Measurements from ENCODE around the gene STAP2.

Gene STAP2

DNA sequence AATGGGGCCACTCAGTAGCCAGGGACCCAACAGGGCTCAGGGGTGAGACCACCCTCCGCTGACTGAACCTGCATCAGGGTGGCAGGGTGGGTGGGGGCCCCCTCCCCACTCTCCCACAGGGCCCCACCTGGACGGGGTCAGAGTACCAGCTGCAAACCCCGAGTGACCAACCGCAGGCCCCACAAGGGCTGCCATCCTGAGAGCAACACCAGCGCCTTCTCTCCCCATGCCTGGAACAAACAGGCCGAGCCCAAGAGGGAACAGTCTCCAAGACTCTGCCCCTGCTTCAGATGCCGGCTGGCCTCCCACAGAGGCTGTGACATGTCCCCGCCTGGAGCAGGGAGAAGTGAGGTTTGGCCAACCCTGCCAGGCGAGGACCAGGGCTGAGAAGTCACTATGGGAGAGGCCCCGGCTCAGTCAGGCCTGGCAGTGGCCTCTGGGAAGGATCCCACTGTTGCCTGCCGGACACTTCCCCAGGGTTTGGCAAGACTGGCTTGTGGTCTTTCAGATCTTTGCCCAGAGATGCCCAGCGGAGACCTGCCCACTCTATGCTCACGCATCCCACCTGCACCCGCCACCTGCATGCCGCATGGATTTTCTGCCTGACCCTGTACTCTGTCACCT, 31.9 kb upstream of the STAP2 start:
- no peak for DNase-seq

DNA sequence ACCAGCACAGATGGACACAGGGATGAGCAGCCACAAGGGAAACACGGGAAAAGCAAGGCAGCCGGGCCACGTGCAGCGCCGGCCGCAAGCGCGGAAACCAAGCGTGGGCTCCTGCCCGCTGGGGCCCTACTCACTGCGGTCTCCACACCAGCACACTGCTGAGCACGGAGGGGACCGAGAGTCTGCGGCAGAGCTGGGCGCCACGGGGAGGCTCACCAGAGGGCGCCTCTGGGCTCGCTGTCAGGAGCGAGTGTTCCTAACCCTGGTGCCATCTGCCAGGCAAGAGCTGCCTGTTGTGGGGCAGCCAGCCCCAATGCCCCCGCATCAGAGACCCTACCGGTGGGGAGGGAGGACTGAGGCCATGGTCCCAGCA, 31.2 kb upstream of the STAP2 start:
- no peak for DNase-seq

DNA sequence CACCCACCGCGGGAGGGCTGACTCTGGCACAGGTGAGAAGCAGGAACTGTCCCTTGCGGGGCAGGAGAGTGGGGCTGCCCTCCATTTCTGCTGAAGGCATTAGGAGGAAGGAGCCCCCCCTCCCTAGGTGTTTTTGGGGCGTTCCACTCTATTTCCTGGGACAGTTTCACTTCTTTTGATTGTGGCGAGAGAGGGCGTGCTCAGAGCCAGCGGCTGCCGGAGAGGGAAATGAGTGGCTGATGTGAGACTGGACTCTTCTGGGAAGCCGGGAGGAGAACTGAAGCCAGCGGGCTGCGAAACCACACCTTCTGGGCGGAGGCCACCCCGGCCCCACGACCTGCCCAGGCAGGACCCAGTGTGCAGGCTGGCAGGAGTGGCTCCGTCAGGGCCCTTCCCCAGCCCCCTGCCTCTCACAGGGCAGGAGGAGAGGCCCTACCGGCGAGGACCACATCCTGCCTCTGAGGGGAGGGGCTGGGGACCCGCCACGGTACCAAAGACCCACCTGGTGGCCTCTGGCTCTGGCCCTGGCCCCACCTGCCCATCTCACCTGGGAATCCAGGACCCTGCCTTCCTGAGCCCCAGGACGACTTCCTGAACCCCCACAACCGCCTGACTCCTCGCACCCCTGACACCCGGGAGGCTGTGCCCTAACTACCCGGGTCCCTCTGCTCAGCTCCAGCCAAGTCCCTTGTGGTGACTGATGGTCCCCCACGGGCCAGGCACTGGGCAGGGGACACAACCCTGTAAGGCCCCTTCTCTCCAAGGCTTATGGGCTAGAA, 30.7 kb upstream of the STAP2 start:
- no peak for DNase-seq

DNA sequence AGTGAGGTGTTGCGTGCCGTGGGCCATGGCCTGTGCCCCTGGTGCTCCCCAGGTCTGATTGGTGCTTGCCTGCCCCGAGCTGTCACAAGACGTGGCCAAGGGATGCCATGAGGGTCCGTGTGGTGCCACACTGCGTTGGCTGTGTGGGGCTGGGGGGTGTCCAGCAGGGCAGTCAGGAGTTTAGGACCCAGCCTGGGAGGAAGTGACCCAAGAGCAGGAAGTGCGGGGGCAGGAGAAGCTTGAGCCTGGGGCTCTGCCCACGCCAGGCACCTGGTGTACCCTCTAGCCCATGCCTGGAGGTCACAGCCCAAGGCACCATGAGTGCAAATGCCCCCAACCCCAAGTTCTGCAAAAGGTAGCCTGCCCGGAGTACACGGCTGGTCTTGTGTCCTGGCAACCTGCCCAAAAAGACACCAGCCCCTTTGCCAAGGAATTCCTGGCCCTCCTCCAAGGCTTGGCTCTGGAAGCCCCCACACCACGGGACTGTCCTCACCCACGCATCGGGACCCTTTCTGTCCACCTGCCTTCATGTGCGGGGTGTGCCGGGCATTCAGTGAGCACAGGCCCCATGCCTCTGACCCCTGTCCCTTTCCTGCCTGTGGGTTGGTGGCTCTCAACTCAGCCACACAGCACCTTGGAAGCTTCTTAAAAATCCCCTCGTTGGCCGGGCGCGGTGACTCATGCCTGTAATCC, 29.6 kb upstream of the STAP2 start:
- DNase-seq, result no peak

DNA sequence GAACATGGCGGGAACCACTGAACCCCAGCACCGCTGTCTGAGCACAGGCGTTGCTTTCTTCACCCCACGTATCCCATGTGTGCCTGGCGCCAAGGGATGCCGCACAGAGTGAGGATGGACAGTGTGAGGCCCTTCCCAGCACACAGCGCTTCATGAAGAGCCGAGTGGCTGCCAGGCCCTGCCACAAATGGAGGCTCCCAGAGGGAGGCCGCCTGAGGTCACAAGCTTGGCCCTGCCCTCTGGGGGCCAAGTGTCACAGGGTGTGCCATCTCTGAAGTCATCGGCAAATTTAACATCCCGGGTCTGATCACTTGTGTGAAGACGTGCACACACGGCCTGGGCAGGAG, 29.1 kb upstream of the STAP2 start:
- no peak for DNase-seq

DNA sequence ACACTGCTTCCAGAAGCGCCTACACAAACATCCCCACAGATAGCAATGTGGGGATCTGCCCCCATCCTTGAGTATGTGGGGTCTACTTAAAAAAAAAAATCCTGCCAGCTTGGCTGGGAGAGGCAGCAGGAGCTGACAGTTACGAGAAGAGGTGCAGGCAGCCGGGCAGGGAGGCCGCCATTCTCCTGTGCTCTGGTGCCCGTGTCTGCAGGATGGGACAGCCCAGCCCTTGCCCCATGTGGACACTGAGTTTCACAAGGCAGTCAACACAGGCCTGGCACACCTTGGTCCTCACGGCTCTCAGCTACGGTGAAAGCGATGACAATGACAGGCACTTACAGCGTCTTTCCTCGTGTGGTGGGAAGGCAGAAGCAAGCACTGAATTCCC, 28.7 kb upstream of the STAP2 start:
- no peak for DNase-seq

DNA sequence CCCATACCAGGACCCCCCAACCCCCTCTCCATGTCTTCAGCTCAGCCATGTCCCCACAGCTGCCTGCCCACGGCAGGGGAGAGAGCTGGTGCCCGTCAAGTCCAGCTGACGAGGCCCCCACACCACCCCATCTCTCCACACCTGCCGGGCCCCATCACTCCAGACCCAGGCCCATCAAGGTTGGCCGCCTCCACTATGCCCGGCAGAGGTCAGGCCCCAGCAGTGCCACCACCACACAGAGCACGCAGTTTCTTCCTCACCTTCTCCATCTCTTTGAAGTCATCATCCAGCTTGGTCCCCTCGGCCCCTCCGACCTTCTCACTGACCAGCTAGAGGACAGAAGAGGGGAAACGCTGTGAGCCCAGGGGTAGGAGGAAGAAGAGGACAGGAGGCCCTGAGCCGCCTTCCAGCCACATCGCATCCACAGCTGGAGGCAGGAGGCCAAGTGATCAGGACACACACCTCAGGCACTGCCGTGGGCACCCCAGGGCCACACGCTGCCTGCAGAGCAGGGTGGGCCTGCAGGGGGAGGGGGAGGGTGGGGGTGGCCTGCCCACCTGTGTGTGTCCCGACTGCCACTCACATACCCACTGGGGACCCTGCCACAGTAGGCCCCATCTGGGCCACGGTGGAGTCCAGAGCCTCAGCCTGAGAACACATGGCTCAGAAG, 28.2 kb upstream of the STAP2 start:
- DNase-seq, result no peak

DNA sequence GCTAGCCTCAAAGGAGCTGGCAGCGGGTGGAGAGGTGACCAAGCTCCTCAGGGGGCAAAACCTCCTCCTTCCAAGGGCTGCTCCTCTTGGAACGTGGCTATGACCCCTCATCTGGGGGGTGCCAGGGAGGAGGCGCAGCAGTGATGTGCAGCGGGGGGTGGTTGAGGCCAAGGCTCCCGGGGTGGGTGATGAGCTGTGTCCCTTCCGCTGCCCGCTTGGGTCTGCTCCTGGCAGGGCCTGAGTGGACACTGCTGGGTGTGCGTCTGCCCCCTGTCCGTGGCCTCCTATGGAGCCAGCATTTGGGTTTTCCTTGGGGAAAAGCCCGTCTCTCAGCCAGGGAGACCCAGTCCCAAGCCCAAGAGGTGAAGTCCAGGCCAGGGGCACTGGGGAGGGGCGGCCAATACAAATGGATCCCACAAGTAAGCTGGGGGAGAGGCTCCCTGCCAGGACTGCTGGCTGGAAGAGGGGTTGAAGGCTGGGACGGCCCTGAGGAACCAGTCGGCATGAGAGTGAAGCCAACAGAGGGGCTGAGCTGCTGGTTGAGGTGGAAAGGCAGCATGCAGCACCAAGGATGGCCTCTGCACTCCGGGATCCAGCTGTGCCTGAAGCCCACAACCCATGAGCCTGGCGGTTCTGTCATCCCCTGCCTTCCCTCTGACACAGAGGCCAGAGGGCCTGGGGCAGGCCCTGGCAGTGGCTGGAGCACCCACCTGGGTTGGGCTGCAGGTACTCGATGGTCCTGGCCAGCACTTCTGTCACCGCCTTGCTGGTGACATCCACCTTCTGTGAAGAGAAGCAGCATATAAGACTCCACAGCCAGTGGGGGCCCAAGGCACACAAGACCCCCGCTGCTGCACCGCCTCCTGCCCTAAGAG, 27.4 kb upstream of the STAP2 start:
- no peak for DNase-seq

DNA sequence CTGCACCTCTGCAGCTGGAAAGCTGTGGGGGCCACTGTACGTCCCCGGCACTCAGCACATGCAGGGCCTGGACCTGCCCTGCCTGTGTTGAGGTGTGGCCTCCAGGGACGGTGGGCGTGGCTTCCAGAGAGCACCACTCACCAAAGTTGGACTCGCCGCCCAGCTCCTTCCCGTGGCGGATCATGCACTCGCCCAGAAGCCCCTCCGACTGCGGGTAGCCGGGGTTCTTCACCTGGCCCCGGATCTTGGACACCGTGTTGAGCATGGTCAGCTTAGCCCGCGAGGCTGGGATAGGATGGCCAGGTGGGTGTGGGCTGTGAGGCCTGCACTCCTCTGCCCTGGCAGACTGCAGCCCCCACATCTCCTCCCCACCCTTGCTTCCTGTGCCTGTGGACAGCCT, 26.7 kb upstream of the STAP2 start:
- DNase-seq, result no peak

DNA sequence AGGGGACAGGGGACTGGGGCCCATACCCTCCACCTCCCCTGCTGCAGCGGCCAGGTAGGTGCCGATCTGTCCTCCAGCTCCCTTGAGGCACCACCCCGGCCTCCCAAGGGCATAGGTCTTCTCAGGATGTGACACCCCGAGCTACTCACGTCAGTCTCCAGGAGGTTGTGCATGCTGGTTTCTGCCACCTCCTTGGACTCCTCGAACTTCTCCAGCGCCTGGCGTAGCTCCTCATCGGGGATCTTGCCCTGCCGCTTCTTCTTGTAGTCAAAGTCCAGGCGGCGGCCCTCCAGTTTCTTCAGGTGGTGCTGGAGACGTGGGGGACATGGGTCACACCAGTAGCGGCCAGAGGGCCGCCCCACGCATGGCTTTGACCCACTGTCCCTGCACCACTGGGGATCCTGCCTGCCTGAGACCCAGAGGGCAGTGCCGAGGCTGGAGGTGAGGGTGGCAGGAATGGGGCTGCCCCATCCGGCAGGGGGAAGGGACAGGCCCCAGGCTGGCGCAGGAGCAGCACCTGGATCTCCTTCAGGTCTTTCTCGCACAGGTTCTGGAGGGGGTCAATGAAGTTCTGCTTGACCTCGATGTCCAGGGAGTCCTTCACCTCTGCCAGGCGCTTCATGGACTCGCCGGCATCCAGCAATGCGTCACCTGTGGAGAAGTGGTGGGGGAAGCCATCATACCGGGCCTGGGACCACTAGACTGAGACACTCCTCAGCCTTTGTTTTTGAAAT, 25.1 kb upstream of the STAP2 start:
- DNase-seq, result no peak

DNA sequence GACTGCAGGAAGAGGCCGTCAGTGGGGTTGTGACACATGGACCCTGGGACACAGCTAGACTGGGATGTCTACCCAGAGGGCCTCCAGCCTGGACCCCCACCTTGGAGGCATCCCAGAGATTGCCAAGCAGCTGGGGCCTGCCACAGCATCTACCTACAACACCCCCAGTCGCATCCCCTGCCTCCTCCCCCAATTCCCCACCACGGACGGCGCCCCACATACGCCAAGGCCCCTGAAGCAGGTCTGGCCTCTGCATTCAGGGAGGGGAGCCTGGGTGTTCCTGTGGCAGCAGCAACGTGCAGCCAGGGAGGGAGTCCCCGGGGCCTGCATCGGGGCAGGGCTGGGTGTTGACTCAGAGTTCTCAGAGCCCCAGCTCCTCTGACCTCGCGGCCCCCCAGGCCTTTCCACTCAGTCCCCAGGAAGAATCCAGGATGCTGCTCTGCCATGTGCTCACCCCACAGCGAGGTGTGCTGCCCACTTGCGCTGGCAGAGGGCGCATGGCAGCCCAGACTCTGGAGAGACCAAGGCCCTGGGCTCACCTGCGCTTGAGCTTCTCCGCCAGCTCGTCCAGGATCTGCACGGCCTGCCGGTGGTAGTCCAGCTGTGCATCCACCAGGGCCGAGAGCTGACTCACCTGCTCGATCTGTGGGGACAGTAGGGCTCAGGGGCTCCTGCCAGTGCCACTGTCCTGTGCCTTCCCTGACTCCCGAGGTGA, 24.4 kb upstream of the STAP2 start:
- DNase-seq, result no peak

DNA sequence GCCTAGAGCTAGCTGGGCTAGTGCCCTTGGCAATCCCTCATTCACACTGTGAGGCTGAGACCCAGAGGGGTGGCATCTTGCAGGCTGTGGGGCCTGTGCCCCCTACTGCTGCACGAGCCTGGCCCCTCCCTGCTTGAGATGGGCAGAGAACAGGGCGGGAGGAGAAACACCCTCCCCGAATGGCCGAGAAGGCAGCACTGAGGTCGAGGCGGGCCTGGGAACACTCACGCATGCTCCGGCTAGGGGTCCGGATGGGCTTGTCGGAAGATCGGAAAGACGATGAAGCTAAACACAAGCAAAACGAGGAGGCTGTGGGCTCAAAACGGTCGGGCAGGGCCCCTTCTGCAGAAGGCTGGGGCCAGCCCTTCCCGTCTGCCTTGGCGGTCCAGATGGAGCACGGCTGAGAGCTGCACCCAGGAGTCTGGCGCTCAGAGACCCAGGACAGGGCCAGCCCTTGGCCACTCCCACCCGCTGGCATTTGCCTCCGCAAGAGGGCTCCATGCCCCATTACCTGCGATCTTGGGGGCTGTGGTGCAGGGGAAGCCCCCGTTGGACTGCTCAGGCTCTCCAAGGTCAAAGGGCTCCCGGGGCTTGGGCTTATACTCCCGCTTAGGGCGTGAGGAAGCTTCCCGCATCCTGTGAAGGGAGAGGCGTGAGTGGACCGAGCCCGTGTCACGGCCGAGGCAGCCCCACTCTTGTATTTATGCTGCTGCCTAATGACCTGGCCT, 23.6 kb upstream of the STAP2 start:
- DNase-seq, result no peak

DNA sequence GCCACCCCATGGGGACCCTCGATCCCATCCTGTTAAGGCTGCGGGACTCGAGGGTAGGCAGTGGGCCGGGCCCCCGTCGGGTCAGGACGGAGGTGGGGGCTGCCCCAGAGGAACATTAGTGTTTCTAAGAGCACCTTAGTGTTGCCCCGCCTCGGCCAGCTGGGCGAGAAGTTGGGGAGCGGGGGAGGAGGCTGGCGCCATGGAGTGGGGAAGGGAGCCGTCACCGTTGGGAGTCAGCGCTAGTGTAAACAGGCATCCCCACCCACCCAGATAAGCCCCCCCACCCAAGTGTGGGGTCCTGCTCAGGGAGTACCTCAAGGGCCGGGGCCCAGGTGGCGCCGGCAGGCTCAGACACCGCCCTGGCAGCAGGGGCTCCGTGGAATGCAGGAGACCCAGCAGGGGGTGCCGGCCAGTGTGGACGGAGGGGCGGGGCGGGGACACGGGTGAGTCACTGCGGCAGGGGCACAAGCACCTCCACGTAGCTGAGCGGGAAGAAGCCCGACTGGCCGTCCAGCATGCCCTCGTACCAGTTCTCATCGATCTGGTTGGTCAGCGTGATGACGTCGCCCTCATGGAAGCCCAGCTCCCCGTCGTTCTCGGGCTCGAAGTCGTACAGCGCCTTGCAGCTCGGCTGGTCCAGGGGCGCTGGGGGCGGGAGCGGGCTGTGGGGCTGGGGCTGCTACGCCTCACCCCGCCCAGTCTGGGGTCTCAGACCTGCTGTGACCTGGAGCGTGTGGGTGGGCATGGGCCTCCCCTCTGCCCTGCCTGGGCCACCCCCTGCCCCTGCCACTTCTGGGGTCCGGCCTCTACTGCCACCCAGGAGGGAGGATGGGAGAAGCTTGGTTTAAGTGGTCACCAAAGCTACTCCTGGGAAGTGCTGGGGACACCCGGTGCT, 22.8 kb upstream of the STAP2 start:
- DNase-seq, result no peak

DNA sequence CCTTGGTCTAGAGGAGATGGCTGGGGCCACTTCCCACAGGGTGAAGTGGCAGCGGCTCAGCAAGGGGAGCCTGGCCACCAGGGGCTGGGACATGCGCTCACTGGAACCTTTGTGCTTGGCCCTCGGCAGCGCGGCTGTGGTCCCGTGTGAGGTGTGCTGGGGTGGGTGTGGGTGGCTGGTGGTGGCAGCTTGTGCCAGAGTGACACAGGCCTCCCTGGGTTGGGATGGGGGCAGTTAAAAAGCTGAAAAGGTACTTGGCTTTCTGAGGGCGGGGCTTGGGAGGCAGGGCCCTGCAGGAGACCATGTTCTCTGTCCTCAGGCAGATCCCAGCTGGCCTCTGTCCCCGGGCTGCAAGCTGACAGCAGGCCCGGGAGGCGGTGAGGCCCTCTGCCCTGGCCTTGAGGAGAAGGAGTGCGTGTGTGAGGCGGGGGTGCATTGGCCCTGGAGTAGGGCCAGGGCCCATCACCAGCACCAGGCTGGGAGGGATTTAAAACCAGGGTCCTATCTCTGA, 22.1 kb upstream of the STAP2 start:
- DNase-seq, result no peak

DNA sequence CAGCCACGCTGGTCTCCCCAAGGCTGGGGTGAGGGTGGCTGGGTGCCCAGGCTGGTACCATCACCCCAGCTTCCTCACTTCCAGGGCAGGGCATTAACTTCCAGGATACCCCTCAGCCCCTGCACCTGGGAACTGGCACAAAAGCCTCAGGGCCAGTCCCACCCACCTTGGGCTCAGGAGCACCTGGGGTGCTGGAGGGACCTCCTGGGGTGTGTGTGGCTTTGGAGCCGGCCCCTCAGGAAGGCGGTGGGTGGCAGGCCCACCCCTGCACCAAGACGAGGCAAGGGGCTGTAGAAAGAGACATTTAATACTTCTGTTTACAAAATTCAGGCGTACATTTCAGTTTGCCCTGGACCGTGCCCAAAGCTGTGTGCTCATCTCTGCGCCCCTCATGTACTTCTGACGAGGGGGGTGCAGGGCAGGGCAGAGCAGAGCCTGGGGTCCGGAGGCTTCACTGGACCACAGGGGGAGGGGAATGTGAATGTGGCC, 21.5 kb upstream of the STAP2 start:
- no peak for DNase-seq

DNA sequence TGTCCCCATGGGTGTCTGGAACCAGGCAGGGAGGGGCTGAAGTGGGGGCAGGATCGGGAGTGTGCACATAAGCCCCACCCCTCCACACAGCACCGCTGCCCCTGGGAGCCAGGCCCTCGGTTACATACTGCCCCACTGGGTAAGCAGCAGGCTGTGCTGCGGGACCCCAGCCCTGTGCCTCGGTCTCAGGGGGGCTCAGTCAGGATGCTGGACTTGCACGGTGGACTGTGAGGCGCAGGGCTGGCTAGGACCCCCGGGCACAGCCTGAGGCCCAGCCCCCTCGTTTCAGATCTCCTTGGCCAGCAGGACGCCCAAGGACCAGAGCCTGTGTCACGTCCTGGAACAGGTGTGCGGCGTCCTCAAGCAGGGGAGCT, 21.0 kb upstream of the STAP2 start:
- no peak for DNase-seq

DNA sequence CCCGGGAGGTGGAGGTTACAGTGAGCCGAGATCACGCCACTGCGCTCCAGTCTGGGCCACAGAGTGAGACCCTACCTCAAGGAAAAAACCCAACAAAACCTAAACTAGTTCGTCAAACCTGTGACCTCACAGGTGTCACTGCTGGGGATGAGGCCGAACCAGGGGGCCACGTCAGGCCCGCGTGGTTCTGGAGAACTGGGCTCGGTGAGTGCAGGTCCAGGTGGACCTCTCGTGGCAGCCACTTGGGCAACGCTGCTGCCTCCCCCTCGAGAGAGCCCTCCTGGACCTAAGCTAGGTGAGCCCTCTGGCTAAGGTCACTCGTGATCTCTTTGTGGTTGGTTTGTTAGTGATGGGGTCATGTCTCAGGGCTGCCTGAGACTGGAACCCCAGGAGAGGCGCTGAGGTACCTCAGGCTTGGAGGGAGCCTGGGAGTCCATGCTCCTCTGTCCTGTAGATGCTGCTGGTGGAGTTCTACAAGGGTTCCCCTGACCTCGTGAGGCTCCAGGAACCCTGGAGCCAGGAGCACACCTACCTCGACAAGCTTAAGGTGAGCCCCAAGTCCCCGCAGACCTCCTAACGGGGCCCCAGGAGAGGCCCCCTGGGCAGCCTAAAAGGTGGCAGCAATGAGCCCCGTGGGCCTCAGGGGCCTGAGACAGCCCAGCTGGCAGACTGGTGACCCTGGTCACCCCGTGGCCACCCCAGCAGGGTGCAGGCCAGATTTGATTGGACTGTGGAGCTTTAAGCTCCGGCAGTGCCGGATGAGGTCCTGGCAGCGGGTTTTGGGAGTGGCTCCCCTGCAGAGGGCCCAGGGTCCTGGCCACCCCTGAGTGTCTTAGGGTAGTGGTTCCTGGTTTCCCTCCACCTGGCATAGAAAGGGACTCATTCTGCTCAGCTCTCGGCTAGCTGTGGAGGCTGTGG, 20.3 kb upstream of the STAP2 start:
- no peak for DNase-seq

DNA sequence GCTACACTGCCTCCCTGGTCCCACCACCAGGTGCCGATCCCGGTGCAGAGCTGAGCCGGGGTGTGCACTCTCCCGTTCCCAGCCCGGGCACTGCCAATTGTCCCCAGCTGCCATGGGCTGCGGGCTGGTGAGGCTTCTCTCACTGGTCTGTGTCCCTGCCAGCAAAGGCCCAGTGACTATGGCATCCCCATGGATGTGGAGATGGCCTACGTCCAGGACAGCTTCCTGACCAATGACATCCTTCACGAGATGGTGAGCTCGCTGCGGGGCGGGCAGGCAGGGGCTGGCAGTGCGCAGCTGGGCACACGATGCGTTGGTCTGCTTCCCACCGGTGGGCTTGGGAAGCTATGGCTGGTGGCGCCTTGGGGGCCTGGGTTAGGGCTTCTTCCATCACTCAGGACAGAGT, 19.3 kb upstream of the STAP2 start:
- no peak for DNase-seq
